WTC11 (cell line): ENCODE measurements around the gene COX14. TPM values are rescaled to one million over a fixed set of nuclear protein-coding genes. Genes with fewer than 3 reads are reported as not detected.

Experiments
- ATAC-seq: fragments of 200-7000 bp; cut with Tn5 transposase; 2 replicates; pipeline ENCODE4 v1.10.0; 2021; ENCODE audit warnings: mild to moderate bottlenecking, moderate library complexity
- CTCF ChIA-PET: fragments of 300-600 bp; sonication (Branson Sonifier 250); formaldehyde crosslinking; loops from one replicate; lab custom pipeline; 2021; ENCODE audit warnings: antibody characterized with exemption; lab: Charles Lee
- POLR2A ChIA-PET: fragments of 350-600 bp; sonication (Branson Sonifier 250); formaldehyde crosslinking; loops from one replicate; lab custom pipeline; 2021; ENCODE audit warnings: antibody characterized with exemption; lab: Charles Lee
- DNase-seq: peaks from one replicate; pipeline ENCODE4 v3.0.0; 2021; ENCODE audit warnings: low spot score
- H3K27ac Mint-ChIP-seq: 2 replicates; pipeline ENCODE4 v1.8.0; 2021; ENCODE audit warnings: mixed read lengths
- H3K27me3 Mint-ChIP-seq: 2 replicates; pipeline ENCODE4 v1.8.0; 2021; ENCODE audit warnings: low read depth, mild to moderate bottlenecking, moderate library complexity, mixed read lengths
- H3K36me3 Mint-ChIP-seq: 2 replicates; pipeline ENCODE4 v1.8.0; 2021; ENCODE audit warnings: mixed read lengths
- H3K4me1 Mint-ChIP-seq: 2 replicates; pipeline ENCODE4 v1.8.0; 2022; ENCODE audit warnings: mixed read lengths
- H3K4me3 Mint-ChIP-seq: 2 replicates; pipeline ENCODE4 v1.8.0; 2021; ENCODE audit warnings: mild to moderate bottlenecking, moderate library complexity, mixed read lengths
- H3K9me3 Mint-ChIP-seq: 2 replicates; pipeline ENCODE4 v1.8.0; 2021; ENCODE audit warnings: mixed read lengths
- CREB1 ChIP-seq: sonication (generic); formaldehyde crosslinking; IDR thresholded peaks from 2 replicates; pipeline ENCODE4 v1.8.0; 2023; ENCODE audit warnings: mild to moderate bottlenecking, missing genetic modification reagents
- CREM ChIP-seq: sonication (generic); formaldehyde crosslinking; IDR thresholded peaks from 2 replicates; pipeline ENCODE4 v1.8.1; 2022; ENCODE audit warnings: mild to moderate bottlenecking, missing genetic modification reagents, moderate library complexity
- FOXK1 ChIP-seq: sonication (generic); formaldehyde crosslinking; IDR thresholded peaks from 2 replicates; pipeline ENCODE4 v1.8.0; 2022; ENCODE audit warnings: mild to moderate bottlenecking, moderate library complexity, missing genetic modification reagents
- NFATC4 ChIP-seq: fragments of 250-450 bp; sonication (Bioruptor Pico); IDR thresholded peaks from 2 replicates; pipeline ENCODE4 v1.9.0; 2021; ENCODE audit warnings: mild to moderate bottlenecking
- NR3C1 ChIP-seq: sonication (generic); formaldehyde crosslinking; conservative IDR thresholded peaks from 2 replicates; pipeline ENCODE4 v1.8.1; 2023; ENCODE audit warnings: low read depth, mild to moderate bottlenecking, missing genetic modification reagents
- OVOL2 ChIP-seq: fragments of 250-450 bp; sonication (Bioruptor Pico); IDR thresholded peaks from 2 replicates; pipeline ENCODE4 v1.9.0; 2021; ENCODE audit warnings: mild to moderate bottlenecking, borderline replicate concordance
- SP1 ChIP-seq: sonication (generic); formaldehyde crosslinking; conservative IDR thresholded peaks from 2 replicates; pipeline ENCODE4 v1.8.1; 2022; ENCODE audit warnings: missing genetic modification reagents
- ZNF121 ChIP-seq: sonication (generic); formaldehyde crosslinking; IDR thresholded peaks from 2 replicates; pipeline ENCODE4 v1.8.0; 2023; ENCODE audit warnings: missing genetic modification reagents
- ZNF317 ChIP-seq: sonication (generic); formaldehyde crosslinking; IDR thresholded peaks from 2 replicates; pipeline ENCODE4 v1.8.1; 2023; ENCODE audit warnings: low read depth, mild to moderate bottlenecking, moderate library complexity, missing genetic modification reagents, borderline replicate concordance
- ZNF396 ChIP-seq: fragments of 250-450 bp; sonication (Bioruptor Pico); IDR thresholded peaks from 2 replicates; pipeline ENCODE4 v1.8.0; 2021; ENCODE audit warnings: mild to moderate bottlenecking, moderate library complexity, borderline replicate concordance
- ZNF416 ChIP-seq: fragments of 250-450 bp; sonication (Bioruptor Pico); IDR thresholded peaks from 2 replicates; pipeline ENCODE4 v1.9.0; 2021; ENCODE audit warnings: mild to moderate bottlenecking, inconsistent platforms
- ZNF671 ChIP-seq: fragments of 250-450 bp; sonication (Bioruptor Pico); IDR thresholded peaks from 2 replicates; pipeline ENCODE4 v1.8.0; 2021; ENCODE audit warnings: mild to moderate bottlenecking
- total RNA-seq: library from RNA; stranded (reverse); gene quantifications from 3 replicates; pipeline ENCODE4 v1.2.3, GENCODE V29; 2021
- TF ChIP-seq, protein P1 (sequence below): sonication (generic); formaldehyde crosslinking; IDR thresholded peaks from 2 replicates; pipeline ENCODE4 v1.8.0; 2022; ENCODE audit warnings: missing genetic modification reagents
- TF ChIP-seq, protein P2 (sequence below): sonication (generic); formaldehyde crosslinking; IDR thresholded peaks from 2 replicates; pipeline ENCODE4 v1.8.0; 2023; ENCODE audit warnings: missing genetic modification reagents
- TF ChIP-seq, protein P3 (sequence below): fragments of 250-450 bp; sonication (Bioruptor Pico); IDR thresholded peaks from 2 replicates; pipeline ENCODE4 v2.1.2; 2022; ENCODE audit warnings: mild to moderate bottlenecking, moderate library complexity
- TF ChIP-seq, protein P4 (sequence below): fragments of 250-450 bp; sonication (Bioruptor Pico); conservative IDR thresholded peaks from 2 replicates; pipeline ENCODE4 v1.9.0; 2021; ENCODE audit warnings: mild to moderate bottlenecking

The COX14 gene
- total RNA-seq, 1 experiment from 2014 or later, result 41.4 TPM

DNA sequence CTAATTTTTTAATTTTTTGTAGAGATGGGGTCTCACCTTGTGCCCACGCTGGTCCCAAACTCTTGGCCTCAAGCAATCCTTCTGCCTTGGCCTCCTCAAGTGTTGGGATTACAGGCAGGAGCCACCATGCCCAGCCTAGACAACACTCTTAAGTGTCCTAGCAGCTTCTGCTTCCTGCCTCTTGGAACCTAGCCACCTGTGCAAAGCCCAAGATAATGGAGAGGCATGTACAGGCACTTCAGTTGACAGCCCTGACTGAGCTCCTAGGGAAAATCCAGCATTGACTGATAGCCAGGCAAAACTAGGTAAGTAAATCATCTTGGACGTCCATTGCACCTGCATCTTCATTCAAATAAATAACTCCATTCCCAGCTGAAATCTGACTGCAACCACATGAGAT lies 15.5 kb downstream of the COX14 start:
- H3K4me1 Mint-ChIP-seq, result no peaks in the 10 kb centered on the region
- no peak overlapping the region for H3K4me3 Mint-ChIP-seq
- no peak overlapping the region for H3K27ac Mint-ChIP-seq
- no peak for DNase-seq
- no peaks in the 10 kb centered on the region for H3K9me3 Mint-ChIP-seq
- H3K27me3 Mint-ChIP-seq, result no peaks in the 10 kb centered on the region
- CTCF ChIA-PET, result interaction anchor here (1.0 to 1.4 kb wide), 2 partner anchors 16 to 26 kb away, joined by 4 to 5 read pairs; partner anchors contain the start of gene COX14
- POLR2A ChIA-PET, result no interaction called here
- no peak for TF ChIP-seq ZNF317
- TF ChIP-seq CREB1 (CRISPR knock-in tag), result no peak
- TF ChIP-seq SP1 (CRISPR knock-in tag), result no peak
- TF ChIP-seq, all 79 proteins: peak for 0
- peaks cover 23% of the 10 kb centered on the region for H3K36me3 Mint-ChIP-seq
- ATAC-seq, result no peak

DNA sequence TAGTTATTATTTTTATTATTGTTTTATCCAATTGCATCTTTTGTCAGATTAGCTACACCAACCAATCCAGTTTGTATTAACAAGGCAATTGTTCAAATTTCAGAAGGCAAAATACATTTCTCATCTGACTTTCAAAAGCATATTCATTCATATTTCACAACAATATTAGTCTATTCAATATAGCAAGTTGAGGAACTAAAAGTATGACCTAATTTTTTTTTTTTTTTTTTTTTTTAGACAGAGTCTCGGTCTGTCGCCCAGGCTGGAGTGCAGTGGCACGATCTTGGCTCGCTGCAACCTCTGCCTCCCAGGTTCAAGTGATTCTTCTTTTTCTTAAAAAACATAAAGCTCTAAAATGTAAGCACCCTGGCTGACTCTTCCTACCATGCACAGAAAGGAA lies 17.3 kb downstream of the COX14 start:
- Mint-ChIP-seq H3K36me3 (peaks cover 41% of the 10 kb centered on the region), H3K27me3 (no peaks in the 10 kb centered on the region), H3K9me3 (no peaks in the 10 kb centered on the region), H3K4me3 (no peak overlapping the region), H3K27ac (no peak overlapping the region), H3K4me1 (no peaks in the 10 kb centered on the region)
- CTCF ChIA-PET, result interaction anchor here (0.9 to 3.9 kb wide), 2 partner anchors 18 to 28 kb away, joined by 3 to 21 read pairs; partner anchors contain the start of gene COX14
- ATAC-seq, result no peak
- no peak for DNase-seq
- TF ChIP-seq ZNF121 (CRISPR knock-in tag), result no peak
- TF ChIP-seq ZNF317, result no peak
- TF ChIP-seq, protein P1, sequence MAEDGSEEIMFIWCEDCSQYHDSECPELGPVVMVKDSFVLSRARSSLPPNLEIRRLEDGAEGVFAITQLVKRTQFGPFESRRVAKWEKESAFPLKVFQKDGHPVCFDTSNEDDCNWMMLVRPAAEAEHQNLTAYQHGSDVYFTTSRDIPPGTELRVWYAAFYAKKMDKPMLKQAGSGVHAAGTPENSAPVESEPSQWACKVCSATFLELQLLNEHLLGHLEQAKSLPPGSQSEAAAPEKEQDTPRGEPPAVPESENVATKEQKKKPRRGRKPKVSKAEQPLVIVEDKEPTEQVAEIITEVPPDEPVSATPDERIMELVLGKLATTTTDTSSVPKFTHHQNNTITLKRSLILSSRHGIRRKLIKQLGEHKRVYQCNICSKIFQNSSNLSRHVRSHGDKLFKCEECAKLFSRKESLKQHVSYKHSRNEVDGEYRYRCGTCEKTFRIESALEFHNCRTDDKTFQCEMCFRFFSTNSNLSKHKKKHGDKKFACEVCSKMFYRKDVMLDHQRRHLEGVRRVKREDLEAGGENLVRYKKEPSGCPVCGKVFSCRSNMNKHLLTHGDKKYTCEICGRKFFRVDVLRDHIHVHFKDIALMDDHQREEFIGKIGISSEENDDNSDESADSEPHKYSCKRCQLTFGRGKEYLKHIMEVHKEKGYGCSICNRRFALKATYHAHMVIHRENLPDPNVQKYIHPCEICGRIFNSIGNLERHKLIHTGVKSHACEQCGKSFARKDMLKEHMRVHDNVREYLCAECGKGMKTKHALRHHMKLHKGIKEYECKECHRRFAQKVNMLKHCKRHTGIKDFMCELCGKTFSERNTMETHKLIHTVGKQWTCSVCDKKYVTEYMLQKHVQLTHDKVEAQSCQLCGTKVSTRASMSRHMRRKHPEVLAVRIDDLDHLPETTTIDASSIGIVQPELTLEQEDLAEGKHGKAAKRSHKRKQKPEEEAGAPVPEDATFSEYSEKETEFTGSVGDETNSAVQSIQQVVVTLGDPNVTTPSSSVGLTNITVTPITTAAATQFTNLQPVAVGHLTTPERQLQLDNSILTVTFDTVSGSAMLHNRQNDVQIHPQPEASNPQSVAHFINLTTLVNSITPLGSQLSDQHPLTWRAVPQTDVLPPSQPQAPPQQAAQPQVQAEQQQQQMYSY (CRISPR knock-in tag), result no peak
- TF ChIP-seq ZNF671, result no peak
- POLR2A ChIA-PET, result interaction anchor here (0.6 to 1.3 kb wide), 2 partner anchors 44 to 787 kb away, joined by 3 read pairs; partner anchors contain the start of gene SMARCD1

DNA sequence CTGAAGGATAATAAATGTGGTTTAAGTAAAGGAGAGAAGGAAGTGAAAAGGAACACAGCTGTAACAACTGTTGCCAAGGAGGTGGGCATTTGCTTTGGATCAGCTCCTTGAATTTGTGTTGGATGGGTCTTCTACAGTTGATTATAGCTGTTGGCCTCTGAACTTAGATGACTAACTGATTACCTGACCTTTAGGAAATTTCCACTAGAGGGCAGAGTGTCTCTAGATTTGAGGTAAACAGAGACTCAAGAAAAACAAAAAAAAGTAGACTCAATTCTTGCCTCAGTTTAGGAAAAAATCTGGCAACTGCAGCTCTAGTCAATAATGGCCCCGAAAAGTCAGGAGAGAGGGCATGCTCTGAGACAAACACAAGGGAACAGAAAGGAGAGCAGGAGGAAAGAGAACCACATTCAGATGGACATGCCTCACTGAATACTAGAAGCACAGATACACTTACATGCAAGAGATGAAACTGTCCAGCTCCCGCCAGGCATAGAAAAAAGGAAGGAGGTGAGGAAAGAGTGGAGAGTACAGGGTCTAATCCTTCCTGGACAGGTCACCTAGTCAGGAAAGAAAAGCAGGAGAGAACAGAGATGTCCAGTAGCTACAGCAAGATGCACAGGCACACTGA lies 20.6 kb downstream of the COX14 start:
- ChIA-PET POLR2A (interaction anchor here (0.6 kb wide), 1 partner anchor 120 kb away, joined by 3 read pairs; no protein-coding TSS in a partner anchor), CTCF (interaction anchor here (0.7 to 1.2 kb wide), 4 partner anchors 21 to 182 kb away, joined by 3 read pairs; partner anchors contain the start of gene COX14)
- H3K9me3 Mint-ChIP-seq, result no peaks in the 10 kb centered on the region
- no peak overlapping the region for H3K27ac Mint-ChIP-seq
- H3K27me3 Mint-ChIP-seq, result no peaks in the 10 kb centered on the region
- DNase-seq (no peak), ATAC-seq (no peak)
- no peak for TF ChIP-seq FOXK1 (CRISPR knock-in tag)
- TF ChIP-seq, protein P2, sequence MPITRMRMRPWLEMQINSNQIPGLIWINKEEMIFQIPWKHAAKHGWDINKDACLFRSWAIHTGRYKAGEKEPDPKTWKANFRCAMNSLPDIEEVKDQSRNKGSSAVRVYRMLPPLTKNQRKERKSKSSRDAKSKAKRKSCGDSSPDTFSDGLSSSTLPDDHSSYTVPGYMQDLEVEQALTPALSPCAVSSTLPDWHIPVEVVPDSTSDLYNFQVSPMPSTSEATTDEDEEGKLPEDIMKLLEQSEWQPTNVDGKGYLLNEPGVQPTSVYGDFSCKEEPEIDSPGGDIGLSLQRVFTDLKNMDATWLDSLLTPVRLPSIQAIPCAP, result no peak
- no peak for TF ChIP-seq OVOL2 (CRISPR knock-in tag)
- TF ChIP-seq, protein P3, sequence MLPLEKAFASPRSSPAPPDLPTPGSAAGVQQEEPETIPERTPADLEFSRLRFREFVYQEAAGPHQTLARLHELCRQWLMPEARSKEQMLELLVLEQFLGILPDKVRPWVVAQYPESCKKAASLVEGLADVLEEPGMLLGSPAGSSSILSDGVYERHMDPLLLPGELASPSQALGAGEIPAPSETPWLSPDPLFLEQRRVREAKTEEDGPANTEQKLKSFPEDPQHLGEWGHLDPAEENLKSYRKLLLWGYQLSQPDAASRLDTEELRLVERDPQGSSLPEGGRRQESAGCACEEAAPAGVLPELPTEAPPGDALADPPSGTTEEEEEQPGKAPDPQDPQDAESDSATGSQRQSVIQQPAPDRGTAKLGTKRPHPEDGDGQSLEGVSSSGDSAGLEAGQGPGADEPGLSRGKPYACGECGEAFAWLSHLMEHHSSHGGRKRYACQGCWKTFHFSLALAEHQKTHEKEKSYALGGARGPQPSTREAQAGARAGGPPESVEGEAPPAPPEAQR, result no peak
- no peak for TF ChIP-seq NFATC4 (CRISPR knock-in tag)
- TF ChIP-seq ZNF396 (CRISPR knock-in tag), result no peak
- no peak for TF ChIP-seq CREM (CRISPR knock-in tag)
- TF ChIP-seq, protein P4, sequence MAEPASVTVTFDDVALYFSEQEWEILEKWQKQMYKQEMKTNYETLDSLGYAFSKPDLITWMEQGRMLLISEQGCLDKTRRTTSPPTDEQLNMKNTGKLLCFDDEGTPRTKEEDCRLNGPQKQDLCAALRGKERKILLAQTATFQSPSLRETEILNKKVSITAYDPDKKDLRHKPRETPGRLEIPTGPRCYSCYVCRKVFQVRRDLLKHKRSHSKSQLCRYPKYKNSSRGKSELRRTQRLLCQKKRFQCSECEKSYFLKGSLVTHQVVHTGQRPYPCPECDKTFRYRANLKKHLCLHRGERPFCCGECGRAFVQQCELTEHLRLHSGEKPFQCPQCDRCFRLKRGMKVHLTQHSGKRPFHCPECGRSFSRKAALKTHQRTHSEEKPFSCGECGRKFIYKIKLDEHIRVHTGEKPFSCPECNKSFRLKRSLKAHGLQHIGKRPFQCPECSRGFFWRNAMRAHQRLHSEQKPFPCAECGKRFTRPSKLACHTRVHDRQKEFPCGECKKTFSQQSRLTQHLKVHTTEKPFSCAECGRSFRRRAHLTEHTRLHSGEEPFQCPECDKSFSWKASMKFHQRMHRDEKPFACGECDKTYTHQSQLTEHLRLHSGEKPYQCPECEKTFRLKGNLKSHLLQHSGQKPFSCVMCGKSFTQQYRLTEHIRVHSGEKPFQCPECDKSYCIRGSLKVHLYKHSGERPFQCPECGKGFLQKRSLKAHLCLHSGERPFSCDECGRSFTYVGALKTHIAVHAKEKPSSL (CRISPR knock-in tag), result no peak
- TF ChIP-seq ZNF416 (CRISPR knock-in tag), result no peak
- TF ChIP-seq NR3C1, result no peak
- H3K4me1 Mint-ChIP-seq, result no peaks in the 10 kb centered on the region
- peaks cover 58% of the 10 kb centered on the region for H3K36me3 Mint-ChIP-seq
- no peak overlapping the region for H3K4me3 Mint-ChIP-seq
